Measurements from ENCODE around the gene SAMM50.

- TF ChIP-seq ZBTB33 (IDR thresholded peaks at IDR 0.05; ENCODE audit: extremely low read depth, insufficient replicate concordance, low read length) (no peak), FOSL1 (IDR thresholded peaks at IDR 0.05; ENCODE audit: low read depth) (no peak), EZH2 (IDR thresholded peaks at IDR 0.05) (no peak), POLR2A (IDR thresholded peaks at IDR 0.05; ENCODE audit: borderline replicate concordance, extremely low read depth, insufficient read depth, insufficient read length) (no peak), REST (IDR thresholded peaks at IDR 0.05; ENCODE audit: low read depth) (no peak), EZH2phosphoT487 (IDR thresholded peaks at IDR 0.05; ENCODE audit: borderline replicate concordance) (no peak), POLR2AphosphoS5 (IDR thresholded peaks at IDR 0.05; ENCODE audit: low read depth, low read length) (no peak), ATF3 (IDR thresholded peaks at IDR 0.05) (no peak), YY1 (IDR thresholded peaks at IDR 0.05; ENCODE audit: extremely low read depth, insufficient replicate concordance, low read depth, low read length) (no peak)
- TF ChIP-seq, protein P1, sequence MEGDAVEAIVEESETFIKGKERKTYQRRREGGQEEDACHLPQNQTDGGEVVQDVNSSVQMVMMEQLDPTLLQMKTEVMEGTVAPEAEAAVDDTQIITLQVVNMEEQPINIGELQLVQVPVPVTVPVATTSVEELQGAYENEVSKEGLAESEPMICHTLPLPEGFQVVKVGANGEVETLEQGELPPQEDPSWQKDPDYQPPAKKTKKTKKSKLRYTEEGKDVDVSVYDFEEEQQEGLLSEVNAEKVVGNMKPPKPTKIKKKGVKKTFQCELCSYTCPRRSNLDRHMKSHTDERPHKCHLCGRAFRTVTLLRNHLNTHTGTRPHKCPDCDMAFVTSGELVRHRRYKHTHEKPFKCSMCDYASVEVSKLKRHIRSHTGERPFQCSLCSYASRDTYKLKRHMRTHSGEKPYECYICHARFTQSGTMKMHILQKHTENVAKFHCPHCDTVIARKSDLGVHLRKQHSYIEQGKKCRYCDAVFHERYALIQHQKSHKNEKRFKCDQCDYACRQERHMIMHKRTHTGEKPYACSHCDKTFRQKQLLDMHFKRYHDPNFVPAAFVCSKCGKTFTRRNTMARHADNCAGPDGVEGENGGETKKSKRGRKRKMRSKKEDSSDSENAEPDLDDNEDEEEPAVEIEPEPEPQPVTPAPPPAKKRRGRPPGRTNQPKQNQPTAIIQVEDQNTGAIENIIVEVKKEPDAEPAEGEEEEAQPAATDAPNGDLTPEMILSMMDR (IDR thresholded peaks at IDR 0.05 in 2 of 3, conservative IDR thresholded peaks at IDR 0.05 in 1 of 3; ENCODE audit: borderline replicate concordance in 1 of 3, insufficient read depth in 1 of 3, low read depth in 2 of 3, low read length in 2 of 3): no peak
Observed at GRCh38 chr22:43971112-43971511, 15.9 kb downstream of the SAMM50 start.
